DMS153 treated with DMSO at 0.1 percent for 48 hours (cell line): ENCODE data around the gene PTPRO.
A peak's percentile ranks its signal among the peaks of the same experiment; 100 is the strongest.

Source experiments
- DNase-seq: peaks from one replicate; lab custom pipeline; 2025; ENCODE audit not compliant: unreplicated experiment; lab: John Stamatoyannopoulos, UW

PTPRO gene

GRCh38 chr12:15322164-15323061 lies at the start of gene PTPRO:
PTPRO (plus strand) TSS chr12:15322508.
- peak; percentile 29 for DNase-seq

- DNase-seq = no peak
Observed at GRCh38 chr12:15273896-15274295, 48.4 kb upstream of the PTPRO start.

- no peak for DNase-seq
Observed at GRCh38 chr12:15274561-15274967, 47.7 kb upstream of the PTPRO start.

- DNase-seq = peak; percentile 33
Observed at GRCh38 chr12:15276088-15276698, 46.1 kb upstream of the PTPRO start.

- peak; percentile 87 for DNase-seq
Observed at GRCh38 chr12:15278816-15279658, 43.3 kb upstream of the PTPRO start.

GRCh38 chr12:15280930-15281329 lies 41.4 kb upstream of the PTPRO start:
- DNase-seq = no peak

GRCh38 chr12:15289192-15289591 lies 33.1 kb upstream of the PTPRO start:
- no peak for DNase-seq

- no peak for DNase-seq
Observed at GRCh38 chr12:15293731-15294130, 28.6 kb upstream of the PTPRO start.

GRCh38 chr12:15299947-15300346 lies 22.4 kb upstream of the PTPRO start:
- DNase-seq = no peak

GRCh38 chr12:15304296-15304695 lies 18.0 kb upstream of the PTPRO start:
- no peak for DNase-seq

GRCh38 chr12:15306605-15307004 lies 15.7 kb upstream of the PTPRO start:
- no peak for DNase-seq

GRCh38 chr12:15307079-15307478 lies 15.2 kb upstream of the PTPRO start:
- DNase-seq = no peak

GRCh38 chr12:15318841-15319240 lies 3.5 kb upstream of the PTPRO start:
- no peak for DNase-seq

GRCh38 chr12:15320881-15321280 lies 1.4 kb upstream of the PTPRO start:
- no peak for DNase-seq

GRCh38 chr12:15323480-15323879 lies 1.2 kb downstream of the PTPRO start:
- no peak for DNase-seq

GRCh38 chr12:15329891-15330290 lies 7.6 kb downstream of the PTPRO start:
- no peak for DNase-seq

- DNase-seq = no peak
Observed at GRCh38 chr12:15334225-15334624, 11.9 kb downstream of the PTPRO start.

- DNase-seq = no peak
Observed at GRCh38 chr12:15335959-15336358, 13.7 kb downstream of the PTPRO start.

- no peak for DNase-seq
Observed at GRCh38 chr12:15336768-15337553, 14.7 kb downstream of the PTPRO start.

- DNase-seq = no peak
Observed at GRCh38 chr12:15341371-15341770, 19.1 kb downstream of the PTPRO start.

- DNase-seq = no peak
Observed at GRCh38 chr12:15344561-15344960, 22.3 kb downstream of the PTPRO start.
